Right ventricle myocardium inferior (tissue), 1 donor: ENCODE results near the gene ZCCHC14. TPM values are rescaled to one million over a fixed set of nuclear protein-coding genes. Genes with fewer than 3 reads are reported as not detected.
A peak's percentile ranks its signal among the peaks of the same experiment; 100 is the strongest.

Source experiments
- ATAC-seq: fragments of 200-7000 bp; cut with Tn5 transposase; one replicate; pipeline ENCODE4 v1.9.1; 2020; ENCODE audit warnings: mild to moderate bottlenecking, moderate library complexity
- DNase-seq: peaks from one replicate; pipeline ENCODE4 v3.0.0; 2021; ENCODE audit errors: missing footprints
- intact Hi-C: fragments of 100-400 bp; cut with DNase I; formaldehyde crosslinking; loops from one replicate; pipeline ENCODE4 v1.11.0; 2022
- total RNA-seq: library from RNA; stranded (reverse); fragmentation: NEBNext Ultra II Directional; extraction: Animal tissue kit (Norgen Biotek cat#: 25700); gene quantifications from one replicate; pipeline ENCODE4 v1.2.1, GENCODE V29; 2021
- donor health status: DM: no; HTN: yes; CAD: no; lungs with severe emphysema.

Gene ZCCHC14
- total RNA-seq, 1 donor from 2014 or later = 14.4 TPM

DNA sequence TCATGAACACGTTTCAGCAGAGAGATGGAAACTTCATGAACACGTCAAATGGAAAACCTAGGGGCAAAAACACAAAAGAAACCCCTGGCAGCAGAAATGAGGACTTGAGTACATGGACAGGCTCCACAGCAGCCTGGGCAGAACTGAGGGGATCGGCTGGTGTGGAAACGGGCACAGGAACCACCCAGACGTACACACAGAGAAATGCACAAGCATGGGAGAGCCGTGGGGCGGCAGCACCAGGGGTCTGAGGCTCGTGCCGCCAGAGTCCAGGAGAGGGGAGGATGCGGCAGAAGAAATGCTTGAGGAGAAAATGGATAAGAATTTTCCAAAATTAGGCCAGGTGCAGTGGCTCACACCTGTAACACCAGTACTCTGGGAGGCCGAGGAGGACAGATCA lies 70.7 kb downstream of the ZCCHC14 start:
- DNase-seq = peak; percentile 55
- no peak for ATAC-seq
- intact Hi-C loops = no loop called here

DNA sequence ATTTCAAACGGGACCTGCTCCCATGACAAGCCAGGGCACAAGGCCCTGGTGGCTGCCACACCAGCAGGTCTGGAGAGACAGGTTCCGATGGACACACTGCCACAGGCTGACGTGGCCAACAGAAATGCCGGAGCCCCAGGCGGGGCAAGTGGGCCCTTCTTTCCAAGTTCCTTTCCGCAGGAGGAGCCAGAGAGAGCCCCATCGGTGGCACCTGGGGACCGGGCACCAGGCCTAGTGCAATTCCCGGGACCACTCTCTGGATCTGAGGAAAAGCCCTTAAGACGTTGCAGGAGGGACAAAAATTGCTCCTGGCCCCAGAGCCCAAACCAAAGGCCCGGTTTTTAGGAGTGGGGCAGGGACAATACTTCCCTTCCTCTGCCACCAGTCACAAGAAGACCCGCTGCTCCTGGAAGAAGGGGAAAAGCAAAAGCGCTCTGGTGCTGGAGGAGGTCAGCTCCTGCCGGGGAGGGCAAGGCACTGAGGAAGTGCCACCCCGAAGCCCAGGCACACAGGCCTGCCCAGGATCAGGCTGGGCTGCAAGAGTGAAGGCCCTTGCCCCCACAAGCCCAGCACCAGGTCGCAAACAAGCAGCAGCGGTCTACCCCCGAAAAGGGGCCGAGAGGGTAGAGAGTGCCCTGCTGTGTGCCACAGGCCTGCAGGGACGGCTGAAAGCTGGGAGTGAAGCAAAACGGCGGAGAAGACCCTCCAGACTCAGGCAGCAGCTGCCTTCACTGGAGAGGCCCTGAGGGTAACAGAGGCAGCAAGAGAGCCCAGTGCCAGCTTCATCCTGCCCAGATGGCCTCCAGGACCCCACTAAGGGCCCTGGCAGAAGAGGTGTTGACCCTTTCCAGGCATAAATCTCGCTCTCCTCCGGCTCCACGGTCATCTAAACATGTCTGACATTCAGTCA lies 71.6 kb downstream of the ZCCHC14 start:
- ATAC-seq (no peak), DNase-seq (peak; percentile 39)
- intact Hi-C loops = no loop called here

DNA sequence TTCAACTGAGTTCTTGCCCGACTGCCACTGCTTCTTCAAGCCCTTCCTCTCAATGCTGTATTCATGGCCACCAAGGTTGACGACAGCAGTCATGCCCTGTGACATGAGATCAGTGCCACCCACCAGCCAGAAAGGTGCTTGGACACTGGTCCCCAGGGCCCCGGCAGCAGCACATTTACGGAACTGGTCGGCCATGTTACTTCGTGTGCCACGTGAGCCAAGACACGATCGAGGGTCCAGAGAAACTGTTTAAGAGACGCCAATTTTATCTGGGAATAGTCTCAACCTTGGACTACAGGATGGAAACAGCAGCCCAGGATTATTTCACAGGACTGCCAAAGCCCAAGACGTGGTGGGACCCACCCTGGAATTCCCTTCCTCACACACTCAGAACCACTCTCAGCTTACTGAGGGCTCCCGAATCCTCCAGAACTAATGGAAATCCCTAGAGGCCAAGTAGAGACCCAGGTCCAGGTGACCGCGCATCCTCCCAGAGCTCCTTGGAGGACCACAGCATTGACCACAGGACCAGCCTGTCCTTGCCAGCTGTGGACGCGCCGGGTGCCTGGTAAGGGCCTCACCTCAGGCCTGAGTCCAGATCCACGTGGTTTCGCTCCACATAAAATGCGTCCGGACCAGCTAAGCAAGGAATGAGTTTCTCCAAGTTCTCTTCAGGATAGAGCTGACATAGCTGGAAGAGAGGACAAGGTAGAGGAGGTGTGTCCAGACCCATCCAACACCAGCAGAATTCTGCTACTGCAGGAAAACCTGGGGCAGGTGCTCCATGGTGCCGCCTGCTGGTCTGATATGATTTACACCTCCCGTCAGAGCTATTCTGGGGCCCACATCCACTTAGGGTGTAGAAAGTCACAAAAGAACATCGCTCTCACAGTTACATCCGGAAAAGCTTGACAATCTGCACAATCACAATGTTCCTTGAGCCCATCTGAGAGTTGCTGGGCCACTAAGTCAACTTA lies 72.5 kb downstream of the ZCCHC14 start:
- intact Hi-C loops = no loop called here

DNA sequence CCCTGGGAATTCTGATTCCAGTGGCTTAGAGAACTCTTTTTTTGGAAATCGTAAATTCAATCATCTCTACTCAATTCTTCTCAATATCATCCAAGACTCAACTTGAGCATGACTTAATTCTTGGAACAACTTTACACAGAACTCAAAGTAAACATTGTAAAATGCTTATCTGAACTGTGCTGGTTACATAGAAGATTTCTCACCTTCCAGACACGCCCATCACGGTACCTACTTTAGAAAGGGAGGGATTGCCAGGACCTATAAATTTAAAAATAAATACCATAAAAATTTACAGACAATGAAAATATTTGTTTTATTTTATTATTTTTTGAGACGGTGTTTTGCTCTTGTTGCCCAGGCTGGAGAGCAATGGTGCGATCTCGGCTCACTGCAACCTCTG lies 74.2 kb downstream of the ZCCHC14 start:
- DNase-seq (no peak), ATAC-seq (no peak)
- intact Hi-C loops = loop anchor here (5.0 kb wide), 1 partner anchor 219 kb away; no protein-coding TSS in a partner anchor

More for the DNA sequence above, 72.5 kb downstream of the ZCCHC14 start:
- ATAC-seq = no peak
- DNase-seq = peak; percentile 30

DNA sequence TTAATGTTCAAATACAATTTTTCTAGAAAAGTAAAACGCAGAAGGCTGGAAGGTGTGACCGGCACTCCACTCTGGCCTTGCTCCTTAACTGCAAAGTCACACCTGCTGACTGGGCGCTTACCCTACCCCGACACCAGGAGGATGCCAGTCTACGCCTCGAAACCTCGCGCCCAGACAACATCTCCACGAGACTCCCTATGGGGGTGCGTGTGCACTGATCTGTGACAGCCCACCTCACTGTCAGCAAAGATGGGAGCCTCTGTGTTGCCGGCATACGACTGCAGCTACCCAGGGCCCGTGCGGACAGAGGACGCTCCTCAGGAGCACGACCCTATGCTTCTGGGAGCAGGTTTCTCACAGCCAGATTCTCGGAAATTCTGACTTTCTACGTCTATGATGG lies 74.6 kb downstream of the ZCCHC14 start:
- ATAC-seq (no peak), DNase-seq (no peak)
- intact Hi-C loops = loop anchor here (5.0 kb wide), 1 partner anchor 219 kb away; no protein-coding TSS in a partner anchor

DNA sequence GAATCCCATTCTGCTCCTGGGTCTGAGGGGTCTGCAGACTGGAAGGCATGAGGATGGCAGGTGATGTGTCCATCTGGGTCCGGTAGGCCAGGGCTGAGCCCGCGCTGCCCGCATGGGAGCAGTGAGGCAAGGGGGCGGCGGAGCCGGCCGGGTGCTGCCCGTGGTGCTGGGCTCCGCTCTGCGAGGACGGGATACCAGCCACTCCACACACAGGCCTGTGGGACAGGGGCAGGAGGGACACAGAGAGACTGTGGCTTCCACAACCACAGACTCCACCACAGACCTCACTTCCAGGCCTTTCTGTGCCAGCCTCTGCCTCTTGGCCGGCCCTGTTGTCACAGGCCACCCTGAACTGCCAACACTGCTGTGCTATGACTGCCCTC lies 75.3 kb downstream of the ZCCHC14 start:
- DNase-seq (peak; percentile 50), ATAC-seq (no peak)
- intact Hi-C loops = loop anchor here (5.0 kb wide), 1 partner anchor 220 kb away; no protein-coding TSS in a partner anchor

DNA sequence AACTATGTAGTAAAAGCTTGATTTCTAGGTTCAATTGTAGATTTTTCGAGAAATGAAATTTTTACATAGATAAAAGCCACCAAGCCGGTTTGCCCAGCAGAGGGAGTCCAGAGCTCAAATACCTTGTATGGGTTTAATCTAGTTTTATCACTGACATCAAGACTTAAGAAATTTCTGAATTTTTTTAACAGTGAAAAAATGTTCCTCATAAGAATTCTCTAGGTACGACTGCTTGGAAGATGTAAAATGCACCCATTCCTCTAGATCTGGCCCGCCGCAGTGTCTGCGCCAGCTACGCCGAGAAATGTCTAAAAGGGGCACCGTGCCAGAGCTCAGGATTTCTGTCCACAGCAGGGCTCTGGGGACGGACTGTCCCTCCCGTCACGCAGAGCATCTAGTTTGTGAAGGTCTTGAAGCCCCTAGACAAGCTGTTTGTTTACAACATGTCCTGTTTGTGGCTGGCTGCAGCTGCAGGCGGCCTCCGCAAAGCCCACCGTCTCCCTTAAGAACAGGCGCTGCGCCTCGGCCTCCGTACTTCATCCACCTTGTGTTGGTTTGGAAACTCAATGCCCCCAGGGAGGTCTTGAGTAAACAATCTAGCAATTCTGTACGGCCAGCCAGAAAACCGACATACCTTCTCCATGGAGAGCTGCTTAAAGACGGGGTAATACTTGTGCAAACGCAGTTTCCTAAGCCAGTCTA lies 75.8 kb downstream of the ZCCHC14 start:
- DNase-seq = peak; percentile 68
- intact Hi-C loops = loop anchor here (5.0 kb wide), 1 partner anchor 220 kb away; no protein-coding TSS in a partner anchor
- ATAC-seq = no peak

DNA sequence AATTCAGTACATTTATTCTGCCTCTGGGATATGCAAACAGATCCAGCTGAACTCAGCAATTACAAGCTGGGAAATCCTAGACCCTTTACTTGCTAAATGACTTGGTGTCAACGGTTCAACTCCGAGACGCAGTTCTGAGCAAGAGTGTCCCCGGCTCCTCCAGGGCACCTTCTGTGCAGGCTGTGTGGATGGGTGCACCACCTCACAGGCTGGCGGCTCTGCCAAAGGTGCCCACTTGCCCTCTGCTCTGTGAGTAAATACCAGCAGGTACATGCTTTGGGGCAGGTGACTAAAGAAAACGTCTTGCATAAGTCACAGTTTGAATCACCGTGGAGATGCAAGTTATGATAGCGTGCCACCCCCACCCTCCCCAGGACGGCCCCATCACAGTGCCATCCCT lies 77.4 kb downstream of the ZCCHC14 start:
- no peak for ATAC-seq
- intact Hi-C loops = loop anchor here (5.0 kb wide), 1 partner anchor 222 kb away; no protein-coding TSS in a partner anchor
- DNase-seq = peak; percentile 44

DNA sequence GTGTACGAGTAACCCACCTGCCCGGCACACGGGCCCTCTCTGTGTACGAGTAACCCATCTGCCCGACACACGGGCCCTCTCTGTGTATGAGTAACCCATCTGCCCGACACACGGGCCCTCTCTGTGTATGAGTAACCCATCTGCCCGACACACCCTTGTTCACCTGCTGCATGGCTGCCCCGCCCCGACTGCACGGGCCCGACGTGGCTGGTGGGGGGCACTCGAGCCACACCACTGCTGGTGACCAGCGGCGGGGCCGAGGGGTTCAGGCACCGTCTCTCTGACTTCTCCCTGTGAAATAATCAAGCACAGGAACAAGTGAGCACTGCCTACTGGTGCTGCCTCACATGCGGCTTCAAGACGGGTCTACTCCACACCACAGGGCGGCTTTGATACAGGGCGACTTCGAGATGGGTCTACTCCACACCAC lies 78.6 kb downstream of the ZCCHC14 start:
- ATAC-seq = no peak
- intact Hi-C loops = no loop called here
- peak; percentile 20 for DNase-seq

DNA sequence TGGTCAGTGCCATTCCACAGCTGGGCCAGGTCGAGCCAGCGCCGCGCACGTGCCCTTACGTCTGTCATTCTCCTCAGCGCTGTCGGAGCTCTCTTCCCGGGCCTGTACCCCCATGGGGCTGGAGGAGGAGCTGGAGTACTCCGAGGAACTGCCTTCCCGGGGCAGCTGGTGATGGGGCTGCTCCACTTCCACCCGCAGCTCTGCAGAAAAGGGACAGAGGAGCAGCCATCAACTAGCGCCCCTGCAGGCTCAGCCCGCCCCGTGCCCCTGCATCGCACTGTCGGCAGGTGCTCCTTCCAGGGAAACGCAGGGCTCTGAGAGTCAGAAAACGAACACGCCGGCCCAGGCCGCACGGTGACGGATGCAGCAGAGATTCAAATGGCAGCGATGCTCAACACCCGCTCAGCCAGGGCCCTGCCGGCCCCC lies 79.8 kb downstream of the ZCCHC14 start:
- intact Hi-C loops = no loop called here
- ATAC-seq = no peak

DNA sequence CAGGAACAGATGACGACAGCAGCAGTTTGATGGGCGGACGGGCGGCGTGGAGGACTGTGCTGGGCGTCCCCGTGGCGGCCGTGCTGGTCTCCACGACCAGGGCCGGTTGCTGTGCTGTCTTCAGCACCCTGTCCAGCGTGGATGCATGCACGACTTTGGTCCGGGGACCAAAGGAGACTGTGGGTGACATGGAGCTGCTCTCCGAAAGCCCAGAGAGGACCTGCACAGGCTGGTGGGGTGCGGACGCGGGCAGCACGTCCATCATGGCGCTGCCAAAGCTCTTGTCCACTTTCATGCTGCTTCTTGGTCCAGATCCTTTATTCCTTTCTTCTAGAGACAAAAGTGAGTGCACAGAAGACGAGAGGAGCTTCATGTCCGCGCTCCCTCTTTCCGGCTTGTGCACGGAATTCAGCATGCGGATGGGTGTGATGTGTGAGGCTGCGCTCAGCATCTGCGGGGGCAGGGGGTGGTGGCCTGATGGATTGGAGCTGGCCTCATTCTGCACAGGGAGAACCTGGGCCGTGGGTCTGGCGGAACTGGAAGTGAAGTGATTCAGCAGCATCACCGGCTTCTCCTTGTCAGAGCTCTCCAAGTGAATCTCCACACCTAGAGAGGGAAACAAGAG lies 80.3 kb downstream of the ZCCHC14 start:
- DNase-seq = no peak
- ATAC-seq = no peak
- intact Hi-C loops = no loop called here

More for the DNA sequence above, 79.8 kb downstream of the ZCCHC14 start:
- DNase-seq = no peak

DNA sequence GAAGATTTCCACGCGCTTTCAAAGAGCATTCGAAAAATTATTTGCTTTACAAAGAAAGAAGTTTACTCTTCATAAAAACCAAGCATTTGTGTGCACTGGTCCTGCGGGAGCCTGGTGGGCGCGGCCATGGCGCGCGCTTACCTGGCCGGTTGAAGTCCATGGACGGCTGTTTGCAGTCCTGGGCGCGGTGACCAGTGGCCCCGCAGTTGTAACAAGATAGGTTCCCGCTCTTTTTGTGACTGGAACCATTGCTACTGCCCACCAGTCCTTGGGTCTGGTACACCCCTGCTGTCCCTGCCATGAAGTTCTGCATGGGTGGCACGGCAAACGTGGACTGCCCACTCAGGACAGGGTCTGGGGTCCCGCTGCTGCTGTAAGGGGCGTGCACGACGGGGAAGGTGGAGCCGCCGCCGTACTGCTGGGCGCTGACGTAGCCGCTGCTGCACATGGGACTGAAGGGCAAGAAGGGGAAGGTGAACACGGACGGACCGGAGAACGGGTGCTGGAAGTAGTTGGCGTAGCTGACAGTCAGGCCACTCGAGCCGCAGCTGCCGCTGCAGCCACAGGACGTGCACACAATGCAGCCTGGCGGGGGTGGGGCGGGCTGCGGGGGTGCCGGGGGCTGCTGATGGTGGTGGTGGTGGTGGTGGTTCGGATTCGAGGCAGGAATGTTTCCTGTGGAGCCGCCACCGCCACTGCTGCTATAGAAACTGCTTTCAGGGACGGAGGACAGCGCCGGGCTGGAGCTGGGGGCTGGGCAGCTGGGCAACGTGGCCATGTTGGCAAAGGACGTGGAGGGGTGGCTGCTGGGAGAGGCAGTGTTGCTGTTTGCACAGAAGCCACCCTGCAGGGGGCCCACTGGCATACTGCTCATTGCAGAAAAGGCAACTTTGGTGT lies 81.2 kb downstream of the ZCCHC14 start:
- intact Hi-C loops = no loop called here
- ATAC-seq = no peak
- no peak for DNase-seq

DNA sequence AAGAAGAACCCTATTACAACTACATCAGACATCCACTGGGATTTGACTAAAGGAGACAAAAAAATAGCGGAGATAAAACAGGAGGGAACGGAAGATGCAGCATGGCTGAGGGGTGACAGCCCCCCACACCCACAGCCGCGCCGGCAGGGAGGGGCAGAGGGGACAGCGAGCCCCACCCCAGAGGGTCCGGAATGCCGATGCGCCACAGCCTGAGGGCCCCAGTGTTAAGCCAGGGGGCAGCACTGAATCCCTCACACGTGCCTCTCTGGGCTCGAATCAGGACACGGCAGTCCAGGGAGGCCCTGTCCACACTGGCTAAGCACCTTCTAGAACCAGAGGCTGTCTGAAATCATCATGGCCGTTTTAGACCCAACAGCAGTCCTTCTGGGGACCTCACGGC lies 81.9 kb downstream of the ZCCHC14 start:
- intact Hi-C loops = no loop called here
- no peak for DNase-seq
- no peak for ATAC-seq

DNA sequence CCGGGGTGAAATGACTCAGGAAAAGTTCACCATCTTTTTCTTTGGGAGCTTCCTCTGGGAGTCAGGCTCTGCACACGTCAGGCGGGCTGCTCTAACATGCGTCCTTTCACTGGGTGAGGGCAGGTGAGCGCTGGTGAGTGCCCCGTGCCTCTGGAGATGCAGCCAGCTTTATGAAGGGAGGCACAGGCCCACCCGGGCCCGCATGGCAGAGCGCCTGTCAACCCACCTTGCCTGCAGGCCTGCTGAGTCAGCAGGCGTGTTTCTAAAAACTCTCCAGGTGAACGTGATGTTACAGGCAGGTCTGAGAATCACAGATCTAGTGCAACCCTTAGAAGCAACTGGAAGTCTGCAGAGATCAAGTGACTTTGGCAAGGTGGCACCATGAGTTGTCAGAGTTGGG lies 82.3 kb downstream of the ZCCHC14 start:
- DNase-seq = no peak
- intact Hi-C loops = no loop called here

DNA sequence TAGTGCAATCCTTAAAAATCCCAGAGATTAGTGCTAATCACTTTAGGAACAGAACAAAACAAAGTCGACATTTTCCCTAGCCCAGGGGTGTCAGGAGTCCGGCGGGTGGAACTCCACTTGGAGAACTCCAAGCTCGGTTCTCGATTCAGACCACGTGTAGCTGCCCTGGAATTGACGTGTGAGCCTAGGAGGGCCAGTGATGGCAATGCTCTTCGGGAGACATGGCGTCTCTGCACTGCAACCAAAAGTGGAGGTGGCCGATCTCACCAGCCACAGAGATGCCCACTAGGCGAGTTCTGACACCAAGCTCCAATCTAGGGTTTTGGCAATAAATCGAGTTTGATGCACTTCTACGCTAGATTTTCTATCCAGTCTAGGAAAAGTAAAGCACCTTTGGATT lies 83.0 kb downstream of the ZCCHC14 start:
- DNase-seq = no peak
- intact Hi-C loops = no loop called here
- ATAC-seq = no peak

More for the DNA sequence above, 82.3 kb downstream of the ZCCHC14 start:
- no peak for ATAC-seq

DNA sequence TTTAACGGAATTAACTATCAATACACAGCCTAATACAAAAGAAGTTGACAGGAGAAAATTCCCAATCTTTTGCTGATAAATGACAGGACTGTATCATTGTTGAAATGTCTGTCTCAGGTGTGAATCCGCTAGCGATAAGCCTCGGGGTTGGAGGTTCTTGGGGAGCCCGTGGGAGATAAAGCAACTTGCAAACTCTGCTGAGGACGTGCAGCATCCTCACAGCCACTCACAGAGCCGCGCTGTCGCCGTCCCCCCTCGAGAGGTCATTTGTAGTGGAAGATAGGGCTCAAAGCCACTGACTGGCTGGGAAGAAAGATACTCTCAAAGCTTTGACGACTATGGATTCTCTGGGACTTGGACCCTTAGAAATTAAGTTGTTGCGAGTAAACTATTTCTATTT lies 83.7 kb downstream of the ZCCHC14 start:
- DNase-seq (no peak), ATAC-seq (no peak)
- intact Hi-C loops = no loop called here

DNA sequence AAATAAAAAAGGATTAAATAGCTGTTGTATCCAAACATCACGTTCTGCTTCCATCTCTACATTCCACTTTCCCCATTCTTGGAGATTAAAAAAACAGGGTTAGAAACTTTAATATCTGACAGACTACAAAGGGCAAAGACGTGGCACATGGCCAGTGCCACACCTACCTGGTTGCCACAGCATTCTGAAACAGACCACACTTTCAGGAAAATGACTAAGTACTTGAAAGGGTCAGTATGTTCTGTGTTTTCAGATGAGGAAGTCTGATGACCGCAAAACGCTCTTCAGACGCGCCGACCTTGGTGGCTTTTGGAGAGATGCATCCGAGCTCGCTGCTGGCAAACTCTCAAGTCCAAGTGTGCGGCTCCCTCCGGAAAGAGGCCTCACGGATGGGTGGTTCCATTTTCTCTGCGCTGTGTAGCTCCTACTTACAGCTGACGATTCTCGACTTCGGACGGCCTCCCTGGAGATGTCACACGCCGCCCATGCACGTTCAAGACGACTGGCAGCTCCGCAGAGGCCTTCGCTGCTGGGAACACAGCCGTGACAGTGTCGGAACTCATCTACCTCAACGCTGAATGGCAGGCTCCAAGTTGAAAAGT lies 85.2 kb downstream of the ZCCHC14 start:
- intact Hi-C loops = no loop called here
- DNase-seq = no peak
- peak; percentile 20 for ATAC-seq
